K562 (cell line): ENCODE measurements around the gene WNK1. TPM values are rescaled to one million over a fixed set of nuclear protein-coding genes. Genes with fewer than 3 reads are reported as not detected.

Experiments used
- ATAC-seq: fragments of 200-7000 bp; cut with Tn5 transposase; 3 replicates; pipeline ENCODE4 v1.9.1; 2020; ENCODE audit warnings: moderate library complexity
- BruUV-seq: library from RNA; stranded (reverse); fragments of 400-500 nt; replicated peaks from 2 replicates; lab custom pipeline; 2021; lab: Mats Ljungman, UMichigan
- CTCF ChIA-PET: fragments of 300-600 bp; formaldehyde crosslinking; extraction: SDS; loops from one replicate; lab custom pipeline; 2021; ENCODE audit warnings: low intra/inter-chr PET ratio; lab: Yijun Ruan, JAX
- POLR2A ChIA-PET: fragments of 300-600, 350-650 bp; sonication (Branson Sonifier 250); formaldehyde crosslinking; extraction: SDS; loops from one replicate; lab custom pipeline; 2021; ENCODE audit warnings: antibody characterized with exemption, inconsistent platforms; lab: Yijun Ruan, JAX
- DNase-seq, 4 experiments: peaks; one replicate each; pipeline versions ENCODE4 v3.0.0 to v3.0.0-alpha.2; 2011 to 2018; ENCODE audit warnings: low spot score in 3 of 4, mixed read lengths in 3 of 4; ENCODE audit errors: extremely low read depth in 1 of 4
- FAIRE-seq: peaks from 2 replicates; lab custom pipeline; 2011; peaks lifted over from hg19 to GRCh38; lab: Jason Lieb, UNC
- H2AFZ ChIP-seq: 2 replicates; pipeline ENCODE4 v1.6.0; 2011; ENCODE audit warnings: low read depth, low read length, control low read depth, inconsistent platforms
- H3K27ac ChIP-seq: fragments of 200-600 bp; 3 replicates; pipeline ENCODE4 v1.8.0; 2011; ENCODE audit warnings: low read depth, mild to moderate bottlenecking, control low read depth, inconsistent platforms, low read length, moderate library complexity, mixed read lengths; ENCODE audit errors: extremely low read depth
- H3K27me3 ChIP-seq, 2 experiments: fragments of 300-600 bp in 1 of 2; 2 replicates in 1 of 2; 3 replicates in 1 of 2; pipeline versions ENCODE4 v1.6.0 to v1.8.0; 2011; ENCODE audit warnings: inconsistent platforms in 2 of 2, low read length in 2 of 2, mild to moderate bottlenecking in 1 of 2, mixed read lengths in 1 of 2, moderate library complexity in 1 of 2; ENCODE audit not compliant: control insufficient read depth in 2 of 2, insufficient read depth in 2 of 2
- H3K36me3 ChIP-seq: fragments of 300-600 bp; 3 replicates; pipeline ENCODE4 v1.8.0; 2011; ENCODE audit warnings: mild to moderate bottlenecking, low read length, inconsistent platforms; ENCODE audit not compliant: control insufficient read depth, insufficient read depth
- H3K4me1 ChIP-seq, 2 experiments: fragments of 200-600 bp in 1 of 2; replicated peaks in 1 of 2; 2 replicates in 1 of 2; 3 replicates in 1 of 2; pipeline versions ENCODE4 v1.5.1 to v1.8.0; 2011; ENCODE audit warnings: inconsistent platforms in 2 of 2, low read length in 2 of 2, mild to moderate bottlenecking in 1 of 2, mixed read lengths in 1 of 2, moderate library complexity in 1 of 2; ENCODE audit not compliant: control insufficient read depth in 2 of 2, insufficient read depth in 2 of 2
- H3K4me2 ChIP-seq: 2 replicates; pipeline ENCODE4 v1.6.1; 2011; ENCODE audit warnings: low read length, control low read depth, inconsistent platforms, mixed read lengths; ENCODE audit not compliant: insufficient read depth
- H3K4me3 ChIP-seq: fragments of 200-600 bp; sonication (generic), shearing (Covaris generic); 2 replicates; pipeline ENCODE4 v1.5.1; 2016; ENCODE audit warnings: control low read depth, inconsistent platforms
- H3K79me2 ChIP-seq: fragments of 200-600 bp; 3 replicates; pipeline ENCODE4 v1.8.0; 2011; ENCODE audit warnings: low read length, inconsistent platforms; ENCODE audit not compliant: control insufficient read depth, insufficient read depth
- H3K9ac ChIP-seq, 2 experiments: 2 replicates each; pipeline versions ENCODE4 v1.6.0 to v1.6.1; 2011; ENCODE audit warnings: low read depth in 2 of 2, low read length in 2 of 2, control low read depth in 1 of 2, inconsistent platforms in 1 of 2, mild to moderate bottlenecking in 1 of 2, mixed read lengths in 1 of 2; ENCODE audit not compliant: insufficient read depth in 1 of 2
- H3K9me1 ChIP-seq: one replicate; pipeline ENCODE4 v1.6.0; 2011; ENCODE audit warnings: inconsistent platforms, mild to moderate bottlenecking, low read length, moderate library complexity; ENCODE audit not compliant: control insufficient read depth, insufficient read depth
- H3K9me3 ChIP-seq: replicated peaks from 2 replicates; pipeline ENCODE4 v1.5.1; 2011; ENCODE audit warnings: low read depth, low read length, inconsistent platforms; ENCODE audit not compliant: control insufficient read depth, insufficient read depth
- H4K20me1 ChIP-seq: replicated peaks from 2 replicates; pipeline ENCODE4 v1.6.1; 2011; ENCODE audit warnings: low read length, inconsistent platforms, mixed read lengths; ENCODE audit not compliant: control insufficient read depth, insufficient read depth
- E4F1 ChIP-seq: fragments of 250-450 bp; sonication (Bioruptor Pico); IDR thresholded peaks from 2 replicates; pipeline ENCODE4 v1.5.0; 2021; ENCODE audit warnings: mild to moderate bottlenecking, borderline replicate concordance
- ZNF217 ChIP-seq: sonication (generic); formaldehyde crosslinking; IDR thresholded peaks from 2 replicates; pipeline ENCODE4 v1.8.0; 2022; ENCODE audit warnings: mild to moderate bottlenecking, missing genetic modification reagents
- ZNF384 ChIP-seq: IDR thresholded peaks from 2 replicates; pipeline ENCODE4 v1.6.1; 2012; ENCODE audit warnings: low read depth, low read length, improper control_type of control experiment
- WGBS: fragments of 100-300 bp; shearing (Covaris generic); methylation state at CpG from one replicate; pipeline ENCODE4 v1.1.6; 2016; ENCODE audit warnings: low coverage, mixed read lengths; ENCODE audit not compliant: insufficient coverage; ENCODE audit errors: missing lambda C conversion rate; 5-methylcytosine and 5-hydroxymethylcytosine counted together
- in situ Hi-C: fragments of 300-500 bp; cut with MboI; formaldehyde crosslinking; loops from 4 replicates; pipeline ENCODE4 v1.15.0; 2018; ENCODE audit warnings: inconsistent platforms, mixed read lengths
- intact Hi-C: fragments of 100-400 bp; cut with micrococcal nuclease; formaldehyde crosslinking; loops from 2 replicates; pipeline ENCODE4 v1.14.2; 2022
- polyA plus RNA-seq, 8 experiments: library from polyadenylated mRNA; depleted of rRNA in 4 of 8; stranded (reverse) in 5 of 8; unstranded in 3 of 8; fragments of >200 nt; fragmentation: Nextera tagmentation in 2 of 8; fragmentation: Illumina TruSeq in 1 of 8; extraction: Ambion mirVana in 2 of 8; extraction: Trizol in 1 of 8; gene quantifications; 2 replicates each; pipeline versions ENCODE4 v1.2.1 to v1.2.3, GENCODE V29; 2011 to 2014; ENCODE audit warnings: inconsistent platforms in 1 of 8, missing spikeins in 1 of 8
- total RNA-seq, 7 experiments: library from RNA; depleted of rRNA in 6 of 7; stranded (reverse); fragments of >200 nt in 6 of 7; fragmentation: Illumina TruSeq in 2 of 7; extraction: Trizol in 2 of 7; gene quantifications; 2 replicates each; pipeline versions ENCODE4 v1.2.1 to v1.2.3, GENCODE V29; 2011 to 2021; ENCODE audit warnings: low replicate concordance in 1 of 7

Gene WNK1
- total and polyA plus RNA-seq, 9 of the 15 experiments (the other 6 are each of a cell fraction or from before 2014, with no cell fraction given) = 4.3 to 73.9 (median 31.0) TPM

DNA sequence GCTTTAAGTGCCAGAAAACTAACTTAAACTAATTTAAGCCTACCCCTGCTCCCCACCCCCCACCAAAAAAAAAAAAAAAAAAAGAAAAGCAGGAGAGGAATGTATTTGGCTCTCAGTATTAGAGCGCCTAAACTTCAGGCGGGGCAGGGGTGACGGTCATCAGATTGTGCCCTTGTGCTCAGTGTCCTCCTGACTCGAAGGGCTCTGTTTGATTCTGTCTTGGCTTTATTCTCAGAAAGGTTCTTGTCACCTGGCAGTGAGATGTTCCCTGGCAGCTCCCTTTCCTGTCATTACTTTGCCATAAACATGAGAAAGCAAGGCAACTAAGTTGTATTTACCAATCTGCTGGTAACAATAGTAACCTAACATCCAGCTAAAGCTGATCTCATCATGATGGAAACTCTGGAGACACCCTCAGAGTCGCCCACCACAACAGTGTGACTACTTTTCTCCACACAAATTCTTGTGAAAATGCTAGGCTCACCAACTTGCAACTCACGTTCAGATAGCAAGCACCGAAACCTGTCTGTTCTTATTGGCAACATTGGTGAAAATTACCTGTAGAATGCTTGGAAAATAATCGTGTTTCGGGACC, 39.0 kb upstream of the WNK1 start:
- no peak overlapping the region; a peak in 1 of 4 replicates for H3K9ac ChIP-seq
- BruUV-seq = no TSS peak
- no peak for FAIRE-seq
- no peaks in the 10 kb centered on the region for H3K36me3 ChIP-seq
- H3K4me1 ChIP-seq = peaks cover 0 to 15% of the 10 kb centered on the region in 2 experiments; a peak in 2 of 5 replicates
- in situ Hi-C loops (no loop called here), intact Hi-C loops (no loop called here)
- H3K9me3 ChIP-seq = no peaks in the 10 kb centered on the region
- H3K27me3 ChIP-seq = no peaks in the 10 kb centered on the region
- no peak overlapping the region for H3K4me3 ChIP-seq
- no peak overlapping the region for H3K27ac ChIP-seq
- POLR2A ChIA-PET = no interaction called here
- DNase-seq = no peak
- WGBS = 49% methylated on average over 6 of the region's 9 CpGs
- no peaks in the 10 kb centered on the region for H3K79me2 ChIP-seq
- CTCF ChIA-PET = no interaction called here
- TF ChIP-seq ZNF217 (CRISPR knock-in tag) (no peak), E4F1 (CRISPR knock-in tag) (no peak), ZNF384 (no peak)
- peak overlapping the region; percentile 93 for H2AFZ ChIP-seq
- H3K9me1 ChIP-seq = no peaks in the 10 kb centered on the region
- peak; percentile 38; the same call in 2 of the 3 replicates for ATAC-seq
- H4K20me1 ChIP-seq = no peaks in the 10 kb centered on the region
- H3K4me2 ChIP-seq = no peak overlapping the region
